Measurements from ENCODE around the gene ARL5B.
A peak's percentile ranks its signal among the peaks of the same experiment; 100 is the strongest.
"Not testable (repeated sequence)": the region's sequence is repeated elsewhere in the genome, so short reads cannot be mapped to it uniquely, and the experiment has no call there.

Gene ARL5B

GRCh38 chr10:18637400-18637799, 21.8 kb upstream of the ARL5B start:
- H3K27me3 ChIP-seq (ENCODE audit: insufficient read depth, low read length); H3K27ac ChIP-seq (ENCODE audit: low read length); H3K9ac ChIP-seq (ENCODE audit: low read depth, low read length); H3K4me3 ChIP-seq (ENCODE audit: low read length); H3K9me3 ChIP-seq (ENCODE audit: insufficient read depth, low read depth, low read length); H3K4me1 ChIP-seq (ENCODE audit: insufficient read depth, low read length); H3K36me3 ChIP-seq (ENCODE audit: insufficient read depth, low read depth, low read length): not testable (repeated sequence)

GRCh38 chr10:18639719-18640118, 19.5 kb upstream of the ARL5B start:
- not testable (repeated sequence) for H3K9me3 ChIP-seq (ENCODE audit: insufficient read depth, low read depth, low read length); H3K27ac ChIP-seq (ENCODE audit: low read length); H3K4me3 ChIP-seq (ENCODE audit: low read length); H3K27me3 ChIP-seq (ENCODE audit: insufficient read depth, low read length); H3K4me1 ChIP-seq (ENCODE audit: insufficient read depth, low read length); H3K9ac ChIP-seq (ENCODE audit: low read depth, low read length)
- H3K36me3 ChIP-seq (ENCODE audit: insufficient read depth, low read depth, low read length) = peaks cover 20% of the 10 kb centered on the region; the same call in 1 of the 2 replicates

- Histone ChIP-seq H3K4me1 (ENCODE audit: insufficient read depth, low read length) (peaks cover 7% of the 10 kb centered on the region; the same call in 1 of the 2 replicates), H3K27ac (ENCODE audit: low read length) (no peak overlapping the region), H3K4me3 (ENCODE audit: low read length) (no peak overlapping the region), H3K36me3 (ENCODE audit: insufficient read depth, low read depth, low read length) (peaks cover 44% of the 10 kb centered on the region; the same call in 1 of the 2 replicates), H3K9ac (ENCODE audit: low read depth, low read length) (no peak overlapping the region), H3K27me3 (ENCODE audit: insufficient read depth, low read length) (no peaks in the 10 kb centered on the region), H3K9me3 (ENCODE audit: insufficient read depth, low read depth, low read length) (no peaks in the 10 kb centered on the region)
These were observed 12.1 kb upstream of the ARL5B start for GRCh38 chr10:18647151-18647550.

GRCh38 chr10:18647945-18648344, 11.3 kb upstream of the ARL5B start:
- H3K9ac ChIP-seq (ENCODE audit: low read depth, low read length) = no peak overlapping the region
- H3K9me3 ChIP-seq (ENCODE audit: insufficient read depth, low read depth, low read length) = no peaks in the 10 kb centered on the region
- peaks cover 7% of the 10 kb centered on the region; the same call in 1 of the 2 replicates for H3K4me1 ChIP-seq (ENCODE audit: insufficient read depth, low read length)
- no peaks in the 10 kb centered on the region for H3K27me3 ChIP-seq (ENCODE audit: insufficient read depth, low read length)
- peaks cover 41% of the 10 kb centered on the region; the same call in 1 of the 2 replicates for H3K36me3 ChIP-seq (ENCODE audit: insufficient read depth, low read depth, low read length)
- H3K4me3 ChIP-seq (ENCODE audit: low read length) = no peak overlapping the region
- no peak overlapping the region for H3K27ac ChIP-seq (ENCODE audit: low read length)

- H3K9me3 ChIP-seq (ENCODE audit: insufficient read depth, low read depth, low read length) = no peaks in the 10 kb centered on the region
- peaks cover 28% of the 10 kb centered on the region; the same call in 1 of the 2 replicates for H3K36me3 ChIP-seq (ENCODE audit: insufficient read depth, low read depth, low read length)
- peak overlapping the region; percentile 90; the same call in 1 of the 2 replicates for H3K9ac ChIP-seq (ENCODE audit: low read depth, low read length)
- no peak overlapping the region for H3K27ac ChIP-seq (ENCODE audit: low read length)
- peak overlapping the region; percentile 96 for H3K4me3 ChIP-seq (ENCODE audit: low read length)
- no peaks in the 10 kb centered on the region for H3K27me3 ChIP-seq (ENCODE audit: insufficient read depth, low read length)
- peaks cover 7% of the 10 kb centered on the region; the same call in 1 of the 2 replicates for H3K4me1 ChIP-seq (ENCODE audit: insufficient read depth, low read length)
These were observed 9.8 kb upstream of the ARL5B start for GRCh38 chr10:18649364-18649959.

- no peaks in the 10 kb centered on the region for H3K9me3 ChIP-seq (ENCODE audit: insufficient read depth, low read depth, low read length)
- H3K4me3 ChIP-seq (ENCODE audit: low read length) = peak overlapping the region; percentile 96
- H3K36me3 ChIP-seq (ENCODE audit: insufficient read depth, low read depth, low read length) = peaks cover 25% of the 10 kb centered on the region; the same call in 1 of the 2 replicates
- no peak overlapping the region for H3K27ac ChIP-seq (ENCODE audit: low read length)
- H3K9ac ChIP-seq (ENCODE audit: low read depth, low read length) = peak overlapping the region; percentile 90
- H3K4me1 ChIP-seq (ENCODE audit: insufficient read depth, low read length) = peaks cover 7% of the 10 kb centered on the region; the same call in 1 of the 2 replicates
- H3K27me3 ChIP-seq (ENCODE audit: insufficient read depth, low read length) = no peaks in the 10 kb centered on the region
These were observed 8.7 kb upstream of the ARL5B start for GRCh38 chr10:18650404-18650997.

GRCh38 chr10:18651324-18652007, 7.8 kb upstream of the ARL5B start, which contains the start of gene NSUN6:
NSUN6 (minus strand) TSS chr10:18651587; CDS start chr10:18651203, 384 bp downstream.
- H3K27ac ChIP-seq (ENCODE audit: low read length) = no peak within 1 kb of the TSS
- peaks cover 17% of the 10 kb centered on the region; the same call in 1 of the 2 replicates for H3K36me3 ChIP-seq (ENCODE audit: insufficient read depth, low read depth, low read length)
- peaks cover 7% of the 10 kb centered on the region; the same call in 1 of the 2 replicates for H3K4me1 ChIP-seq (ENCODE audit: insufficient read depth, low read length)
- no peaks in the 10 kb centered on the region for H3K9me3 ChIP-seq (ENCODE audit: insufficient read depth, low read depth, low read length)
- no peaks in the 10 kb centered on the region for H3K27me3 ChIP-seq (ENCODE audit: insufficient read depth, low read length)
- H3K4me3 ChIP-seq (ENCODE audit: low read length) = peak within 1 kb of the TSS; percentile 96
- H3K9ac ChIP-seq (ENCODE audit: low read depth, low read length) = peak within 1 kb of the TSS; percentile 90

- Histone ChIP-seq H3K4me1 (ENCODE audit: insufficient read depth, low read length) (peaks cover 9% of the 10 kb centered on the region; the same call in 1 of the 2 replicates), H3K36me3 (ENCODE audit: insufficient read depth, low read depth, low read length) (peaks cover 5% of the 10 kb centered on the region; the same call in 1 of the 2 replicates), H3K4me3 (ENCODE audit: low read length) (no peak overlapping the region), H3K27ac (ENCODE audit: low read length) (no peak overlapping the region), H3K9me3 (ENCODE audit: insufficient read depth, low read depth, low read length) (no peaks in the 10 kb centered on the region), H3K9ac (ENCODE audit: low read depth, low read length) (no peak overlapping the region), H3K27me3 (ENCODE audit: insufficient read depth, low read length) (no peaks in the 10 kb centered on the region)
These were observed 6.1 kb upstream of the ARL5B start for GRCh38 chr10:18653112-18653511.

GRCh38 chr10:18656724-18657123, 2.5 kb upstream of the ARL5B start:
- H3K4me1 ChIP-seq (ENCODE audit: insufficient read depth, low read length) = peaks cover 12% of the 10 kb centered on the region
- no peaks in the 10 kb centered on the region for H3K36me3 ChIP-seq (ENCODE audit: insufficient read depth, low read depth, low read length)
- no peaks in the 10 kb centered on the region for H3K9me3 ChIP-seq (ENCODE audit: insufficient read depth, low read depth, low read length)
- no peak overlapping the region for H3K27ac ChIP-seq (ENCODE audit: low read length)
- H3K27me3 ChIP-seq (ENCODE audit: insufficient read depth, low read length) = no peaks in the 10 kb centered on the region
- no peak overlapping the region for H3K4me3 ChIP-seq (ENCODE audit: low read length)
- no peak overlapping the region for H3K9ac ChIP-seq (ENCODE audit: low read depth, low read length)

- Histone ChIP-seq H3K4me1 (ENCODE audit: insufficient read depth, low read length) (peaks cover 16% of the 10 kb centered on the region), H3K9ac (ENCODE audit: low read depth, low read length) (peak overlapping the region; percentile 93), H3K27me3 (ENCODE audit: insufficient read depth, low read length) (no peaks in the 10 kb centered on the region), H3K9me3 (ENCODE audit: insufficient read depth, low read depth, low read length) (no peaks in the 10 kb centered on the region), H3K4me3 (ENCODE audit: low read length) (peak overlapping the region; percentile 89), H3K27ac (ENCODE audit: low read length) (peak overlapping the region; percentile 79), H3K36me3 (ENCODE audit: insufficient read depth, low read depth, low read length) (no peaks in the 10 kb centered on the region)
These were observed 733 bp upstream of the ARL5B start for GRCh38 chr10:18658271-18659124.

All from iPS-20b (cell line).